Transverse colon (tissue), 4 donors: Measurements from ENCODE around the gene APBA1.

ENCODE experiments used
- POLR2A ChIP-seq: fragments of 450-650 bp; IDR thresholded peaks from one replicate; pipeline ENCODE4 v1.6.1; 2016; ENCODE audit warnings: antibody characterized with exemption, mild to moderate bottlenecking, moderate library complexity
- POLR2AphosphoS5 ChIP-seq, 3 donors: sonication (generic); formaldehyde crosslinking; IDR thresholded peaks; one replicate each; pipeline ENCODE4 v1.6.1; 2016; ENCODE audit warnings: antibody characterized with exemption in 3 of 3
- TF ChIP-seq, protein P1 (sequence below), 5 experiments: fragments of 200-600 bp in 3 of 5; fragments of 450-650 bp in 2 of 5; sonication (generic) in 3 of 5; IDR thresholded peaks; 1 replicate in 2 of 5; 2 replicates in 3 of 5; pipeline ENCODE4 v1.5.1; 2016 to 2017; ENCODE audit warnings: antibody characterized with exemption in 5 of 5, inconsistent platforms in 3 of 5, mild to moderate bottlenecking in 2 of 5, moderate library complexity in 1 of 5

DNA sequence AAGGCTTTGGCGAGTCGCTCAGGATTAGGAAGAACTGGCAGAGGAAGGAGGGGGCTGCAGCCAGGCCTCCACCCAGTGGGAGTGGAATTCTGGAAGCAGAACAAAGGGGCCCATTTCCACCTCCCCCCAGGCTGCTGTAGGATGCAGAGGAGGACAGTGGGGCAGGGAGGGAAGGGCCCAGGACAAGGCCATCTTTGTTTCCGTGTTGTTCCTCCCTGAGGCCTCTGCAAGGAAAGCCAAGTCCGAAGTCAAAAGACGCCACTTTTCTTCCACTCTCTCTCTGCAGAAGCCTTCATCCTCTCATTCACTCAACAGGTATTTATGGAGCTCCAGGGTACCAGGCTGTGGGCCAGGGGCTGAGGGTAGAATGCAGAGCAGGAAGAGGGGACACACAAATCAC is 276.5 kb downstream of the APBA1 start:
- TF ChIP-seq, protein P1, sequence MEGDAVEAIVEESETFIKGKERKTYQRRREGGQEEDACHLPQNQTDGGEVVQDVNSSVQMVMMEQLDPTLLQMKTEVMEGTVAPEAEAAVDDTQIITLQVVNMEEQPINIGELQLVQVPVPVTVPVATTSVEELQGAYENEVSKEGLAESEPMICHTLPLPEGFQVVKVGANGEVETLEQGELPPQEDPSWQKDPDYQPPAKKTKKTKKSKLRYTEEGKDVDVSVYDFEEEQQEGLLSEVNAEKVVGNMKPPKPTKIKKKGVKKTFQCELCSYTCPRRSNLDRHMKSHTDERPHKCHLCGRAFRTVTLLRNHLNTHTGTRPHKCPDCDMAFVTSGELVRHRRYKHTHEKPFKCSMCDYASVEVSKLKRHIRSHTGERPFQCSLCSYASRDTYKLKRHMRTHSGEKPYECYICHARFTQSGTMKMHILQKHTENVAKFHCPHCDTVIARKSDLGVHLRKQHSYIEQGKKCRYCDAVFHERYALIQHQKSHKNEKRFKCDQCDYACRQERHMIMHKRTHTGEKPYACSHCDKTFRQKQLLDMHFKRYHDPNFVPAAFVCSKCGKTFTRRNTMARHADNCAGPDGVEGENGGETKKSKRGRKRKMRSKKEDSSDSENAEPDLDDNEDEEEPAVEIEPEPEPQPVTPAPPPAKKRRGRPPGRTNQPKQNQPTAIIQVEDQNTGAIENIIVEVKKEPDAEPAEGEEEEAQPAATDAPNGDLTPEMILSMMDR (IDR thresholded peaks at IDR 0.05) = no peak
- TF ChIP-seq POLR2A (no peak), POLR2AphosphoS5 (IDR thresholded peaks at IDR 0.05) (no peak)
